OCI-LY1 (cell line): ENCODE measurements around the gene CPM.
"Not testable (repeated sequence)": the region's sequence is repeated elsewhere in the genome, so short reads cannot be mapped to it uniquely, and the experiment has no call there.

Source experiments
- CTCF ChIP-seq: fragments of 200-600 bp; sonication (generic), shearing (Covaris generic); IDR thresholded peaks from 2 replicates; pipeline ENCODE4 v1.5.1; 2017; ENCODE audit warnings: mild to moderate bottlenecking, antibody characterized with exemption, low read length, moderate library complexity, mixed read lengths
- EZH2 ChIP-seq: fragments of 200-600 bp; sonication (generic), shearing (Covaris generic); IDR thresholded peaks from 2 replicates; pipeline ENCODE4 v1.8.0; 2017; ENCODE audit warnings: borderline replicate concordance, mixed run types, mild to moderate bottlenecking, antibody characterized with exemption, low read length, moderate library complexity, mixed read lengths

- TF ChIP-seq CTCF, EZH2: not testable (repeated sequence)
These were observed 125.7 kb downstream of the CPM start for GRCh38 chr12:68807274-68807575.
